Stomach (tissue), 9 donors: Measurements from ENCODE around the gene SLC5A7. TPM values are rescaled to one million over a fixed set of nuclear protein-coding genes. Genes with fewer than 3 reads are reported as not detected.

Experiments used
- DNase-seq, 2 donors: peaks; one replicate each; pipeline versions ENCODE4 v3.0.0 to v3.0.0-alpha.2; 2013 to 2019
- H3K27ac ChIP-seq, 5 donors: fragments of 200-600 bp in 4 of 5; sonication (generic) in 4 of 5; one replicate each; pipeline ENCODE4 v1.5.1; 2013 to 2019; ENCODE audit warnings: mild to moderate bottlenecking in 1 of 5, moderate library complexity in 1 of 5
- H3K27me3 ChIP-seq, 3 donors: fragments of 200-600 bp; sonication (generic); one replicate each; pipeline ENCODE4 v1.5.1; 2017 to 2019; ENCODE audit warnings: mixed run types in 1 of 3
- H3K36me3 ChIP-seq, 4 donors: fragments of 200-600 bp; sonication (generic); 1 replicate in 3 of 4; 2 replicates in 1 of 4; pipeline ENCODE4 v1.5.1; 2016 to 2019
- H3K4me1 ChIP-seq, 4 donors: fragments of 200-600 bp; sonication (generic); one replicate each; pipeline ENCODE4 v1.5.1; 2016 to 2019
- H3K4me3 ChIP-seq, 4 donors: fragments of 200-600 bp; sonication (generic) in 3 of 4; one replicate each; pipeline ENCODE4 v1.5.1; 2016 to 2019; ENCODE audit warnings: mild to moderate bottlenecking in 1 of 4
- H3K9me3 ChIP-seq, 4 donors: fragments of 200-600 bp; sonication (generic); one replicate each; pipeline ENCODE4 v1.5.1; 2016 to 2019
- EP300 ChIP-seq: sonication (generic); formaldehyde crosslinking; IDR thresholded peaks from one replicate; pipeline ENCODE4 v1.6.1; 2017; ENCODE audit warnings: antibody characterized with exemption
- POLR2A ChIP-seq, 4 donors: fragments of 450-650 bp; IDR thresholded peaks; one replicate each; pipeline ENCODE4 v1.6.1; 2016; ENCODE audit warnings: antibody characterized with exemption in 4 of 4, control low read depth in 2 of 4, mild to moderate bottlenecking in 1 of 4, moderate library complexity in 1 of 4
- POLR2AphosphoS5 ChIP-seq, 3 donors: sonication (generic); formaldehyde crosslinking; IDR thresholded peaks; one replicate each; pipeline ENCODE4 v1.6.1; 2016; ENCODE audit warnings: antibody characterized with exemption in 3 of 3
- WGBS, 5 donors: extraction: QIAGEN DNeasy Blood & Tissue Kit in 3 of 5; methylation state at CpG; one replicate each; pipeline versions ENCODE4 v1.1.5 to v1.1.7; 2013 to 2018; 5-methylcytosine and 5-hydroxymethylcytosine counted together
- intact Hi-C: fragments of 100-400 bp; cut with DNase I; formaldehyde crosslinking; loops from one replicate; pipeline ENCODE4 v1.15.1; 2023; ENCODE audit warnings: low total_unique reads
- polyA plus RNA-seq, 3 donors: library from polyadenylated mRNA; stranded (reverse); fragments of 200-250 nt; gene quantifications; one replicate each; pipeline ENCODE4 v1.2.3, GENCODE V29; 2013
- total RNA-seq, 5 donors: library from RNA; depleted of rRNA; stranded (reverse); fragments of >200 nt; gene quantifications; one replicate each; pipeline versions ENCODE4 v1.1.0 to v1.2.3, GENCODE V29; 2014 to 2016
- TF ChIP-seq, protein P1 (sequence below), 7 experiments: fragments of 450-650 bp in 4 of 7; fragments of 200-600 bp in 3 of 7; sonication (generic) in 3 of 7; IDR thresholded peaks; one replicate each; pipeline ENCODE4 v1.5.1; 2016 to 2019; ENCODE audit warnings: antibody characterized with exemption in 7 of 7, control low read depth in 2 of 7, mild to moderate bottlenecking in 1 of 7
- donor health status: healthy with polysubstance abuse.
- donor health status: Bipolar disorder and iron deficiency.
- donor health status: healthy.

SLC5A7 gene
- total and polyA plus RNA-seq, 8 donors = 0.18 to 7.0 (median 0.44) TPM; not detected in 4

DNA sequence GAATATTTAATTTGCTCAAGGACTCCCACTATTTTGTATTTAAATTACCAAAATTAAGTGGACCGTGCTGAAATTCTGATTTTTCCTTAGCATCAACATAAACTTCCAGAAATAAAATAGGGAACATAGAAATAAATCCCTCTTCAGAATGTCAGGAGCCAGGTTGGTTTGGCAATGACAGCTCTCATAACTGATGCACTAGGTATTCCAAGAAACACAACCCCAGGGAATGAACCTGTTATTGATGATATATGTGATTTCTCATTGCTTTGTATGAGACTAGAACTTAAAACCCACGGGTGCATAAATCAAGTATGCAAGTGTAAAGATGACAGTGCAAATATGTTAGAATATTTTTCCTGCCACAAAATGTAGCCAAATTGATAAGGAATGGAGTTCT lies 12.8 kb downstream of the SLC5A7 start:
- Histone ChIP-seq H3K4me3 (no peak overlapping the region), H3K9me3 (peaks cover 0 to 5% (median 0%) of the 10 kb centered on the region in 4 donors), H3K27ac (no peak overlapping the region), H3K36me3 (no peaks in the 10 kb centered on the region), H3K27me3 (no peaks in the 10 kb centered on the region), H3K4me1 (no peaks in the 10 kb centered on the region)
- no peak for DNase-seq
- no peak for TF ChIP-seq POLR2AphosphoS5 (IDR thresholded peaks at IDR 0.05)
- TF ChIP-seq POLR2A (IDR thresholded peaks at IDR 0.05) = no peak
- TF ChIP-seq, protein P1, sequence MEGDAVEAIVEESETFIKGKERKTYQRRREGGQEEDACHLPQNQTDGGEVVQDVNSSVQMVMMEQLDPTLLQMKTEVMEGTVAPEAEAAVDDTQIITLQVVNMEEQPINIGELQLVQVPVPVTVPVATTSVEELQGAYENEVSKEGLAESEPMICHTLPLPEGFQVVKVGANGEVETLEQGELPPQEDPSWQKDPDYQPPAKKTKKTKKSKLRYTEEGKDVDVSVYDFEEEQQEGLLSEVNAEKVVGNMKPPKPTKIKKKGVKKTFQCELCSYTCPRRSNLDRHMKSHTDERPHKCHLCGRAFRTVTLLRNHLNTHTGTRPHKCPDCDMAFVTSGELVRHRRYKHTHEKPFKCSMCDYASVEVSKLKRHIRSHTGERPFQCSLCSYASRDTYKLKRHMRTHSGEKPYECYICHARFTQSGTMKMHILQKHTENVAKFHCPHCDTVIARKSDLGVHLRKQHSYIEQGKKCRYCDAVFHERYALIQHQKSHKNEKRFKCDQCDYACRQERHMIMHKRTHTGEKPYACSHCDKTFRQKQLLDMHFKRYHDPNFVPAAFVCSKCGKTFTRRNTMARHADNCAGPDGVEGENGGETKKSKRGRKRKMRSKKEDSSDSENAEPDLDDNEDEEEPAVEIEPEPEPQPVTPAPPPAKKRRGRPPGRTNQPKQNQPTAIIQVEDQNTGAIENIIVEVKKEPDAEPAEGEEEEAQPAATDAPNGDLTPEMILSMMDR (IDR thresholded peaks at IDR 0.05) = no peak
- no peak for TF ChIP-seq EP300
- 69 to 84% (median 78%) methylated on average over 2 of the region's 2 CpGs for WGBS, 5 donors
- intact Hi-C loops = no loop called here

DNA sequence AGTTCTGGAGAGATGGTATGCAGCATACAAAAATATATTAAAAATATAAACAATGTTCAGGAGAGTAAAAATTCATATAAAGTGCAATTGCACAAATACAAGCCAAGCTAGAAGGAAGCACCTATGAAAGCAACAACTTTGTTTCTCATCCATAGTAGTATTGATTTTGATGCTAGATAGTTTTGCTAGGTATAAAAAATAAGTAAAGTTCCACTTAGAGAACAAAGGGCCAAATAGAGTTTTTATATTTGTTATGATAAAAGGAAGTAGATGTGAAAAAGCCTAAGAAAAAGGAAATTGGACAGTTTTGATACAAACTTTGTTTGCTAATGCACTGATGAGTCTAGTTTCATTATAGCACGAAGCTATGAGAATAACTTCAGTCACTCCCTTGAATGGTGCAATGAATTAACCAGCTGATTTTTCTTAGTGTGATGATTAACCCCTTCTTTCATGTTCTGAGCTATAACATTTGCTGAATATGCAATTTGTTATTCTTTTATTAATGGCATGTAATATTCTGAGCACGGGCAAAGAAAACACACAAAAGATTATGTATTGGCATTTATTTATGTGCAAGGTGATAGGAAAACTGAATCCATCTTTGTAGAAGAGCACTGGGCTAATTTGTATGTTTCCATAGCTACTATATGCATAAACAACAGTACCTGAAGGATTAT lies 24.7 kb downstream of the SLC5A7 start:
- Histone ChIP-seq H3K4me3 (no peak overlapping the region), H3K27ac (no peak overlapping the region), H3K4me1 (no peaks in the 10 kb centered on the region), H3K9me3 (peaks cover 0 to 24% (median 16%) of the 10 kb centered on the region in 4 donors), H3K36me3 (no peaks in the 10 kb centered on the region), H3K27me3 (no peaks in the 10 kb centered on the region)
- no peak for DNase-seq
- TF ChIP-seq POLR2AphosphoS5 (IDR thresholded peaks at IDR 0.05) = no peak
- 59 to 77% (median 74%) methylated on average over 2 of the region's 2 CpGs for WGBS, 5 donors
- intact Hi-C loops = no loop called here

DNA sequence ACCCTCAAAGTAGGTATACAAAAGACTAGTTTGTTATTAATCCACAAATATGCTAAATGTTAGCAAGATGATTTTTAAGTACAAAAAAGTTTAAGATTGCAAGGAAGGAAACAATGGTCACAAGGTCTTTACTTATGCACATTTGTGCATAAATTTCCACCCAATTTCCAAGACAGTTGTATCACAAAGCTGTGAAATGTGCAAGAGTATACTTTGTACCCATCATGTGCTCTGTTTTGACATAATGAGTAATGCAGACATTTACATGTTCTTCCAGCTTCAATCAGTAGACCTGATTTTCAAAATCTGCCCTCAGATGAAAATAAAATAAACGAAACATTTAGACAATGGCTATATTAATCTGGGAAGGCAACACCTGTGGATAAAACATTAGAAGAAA lies 27.0 kb downstream of the SLC5A7 start:
- intact Hi-C loops = no loop called here
- H3K4me3 ChIP-seq = no peak overlapping the region
- TF ChIP-seq, protein P1 (IDR thresholded peaks at IDR 0.05) = no peak
- TF ChIP-seq EP300 (no peak), POLR2A (IDR thresholded peaks at IDR 0.05) (no peak), POLR2AphosphoS5 (IDR thresholded peaks at IDR 0.05) (no peak)
- H3K4me1 ChIP-seq = no peaks in the 10 kb centered on the region
- DNase-seq = no peak
- peaks cover 0 to 24% (median 16%) of the 10 kb centered on the region in 4 donors for H3K9me3 ChIP-seq
- H3K27ac ChIP-seq = no peak overlapping the region
- H3K27me3 ChIP-seq = no peaks in the 10 kb centered on the region
- WGBS, 5 donors = 80 to 90% (median 86%) methylated on average over 1 of the region's 1 CpG
- H3K36me3 ChIP-seq = no peaks in the 10 kb centered on the region

DNA sequence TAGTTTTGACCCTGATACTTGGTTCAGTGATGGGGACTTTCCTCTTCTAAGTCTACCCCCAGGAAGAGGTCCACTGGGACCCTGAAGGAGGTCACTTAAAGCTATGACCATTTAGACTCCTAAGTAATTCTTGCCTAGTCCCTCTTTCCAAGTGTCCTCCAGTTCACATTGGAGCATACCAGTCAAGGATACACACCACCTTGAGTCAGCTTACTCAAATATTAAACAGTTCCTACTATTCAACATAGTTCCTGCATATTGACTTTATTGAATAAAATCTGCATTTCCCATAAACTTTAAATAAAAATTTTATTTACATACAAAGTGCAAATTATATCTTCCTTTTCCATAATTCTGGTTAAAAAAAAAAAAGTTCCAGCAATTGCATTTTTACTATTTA lies 36.3 kb downstream of the SLC5A7 start:
- no peak for DNase-seq
- Histone ChIP-seq H3K36me3 (no peaks in the 10 kb centered on the region), H3K27me3 (no peaks in the 10 kb centered on the region), H3K4me3 (no peak overlapping the region), H3K4me1 (no peaks in the 10 kb centered on the region), H3K27ac (no peak overlapping the region), H3K9me3 (no peaks in the 10 kb centered on the region)
- intact Hi-C loops = no loop called here
- TF ChIP-seq POLR2AphosphoS5 (IDR thresholded peaks at IDR 0.05) (no peak), POLR2A (IDR thresholded peaks at IDR 0.05) (no peak), EP300 (no peak)
- TF ChIP-seq, protein P1 (IDR thresholded peaks at IDR 0.05) = no peak

DNA sequence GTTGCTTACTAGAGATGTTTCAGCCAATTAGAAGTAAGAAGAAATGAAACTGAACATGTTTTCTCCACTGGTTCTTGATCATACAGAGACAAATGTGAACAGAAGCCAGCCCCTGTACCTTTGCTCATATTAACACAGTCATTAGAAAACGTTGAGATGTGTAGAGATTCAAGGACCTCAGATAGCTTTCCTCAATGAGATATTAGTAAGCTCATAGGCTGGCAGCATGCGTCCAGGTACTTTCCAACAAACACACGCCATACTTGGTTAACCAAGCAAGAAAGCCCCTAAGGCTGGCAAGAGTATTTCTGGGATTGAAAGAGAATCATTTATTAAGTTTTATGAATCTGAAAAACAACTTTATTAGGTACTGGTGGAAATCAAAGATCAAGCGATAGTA lies 37.5 kb downstream of the SLC5A7 start:
- no peaks in the 10 kb centered on the region for H3K4me1 ChIP-seq
- 71 to 87% (median 81%) methylated on average over 4 of the region's 4 CpGs for WGBS, 5 donors
- TF ChIP-seq POLR2AphosphoS5 (IDR thresholded peaks at IDR 0.05) = no peak
- H3K27ac ChIP-seq = no peak overlapping the region
- no peak for DNase-seq
- intact Hi-C loops = no loop called here
- no peak overlapping the region for H3K4me3 ChIP-seq
- H3K9me3 ChIP-seq = no peaks in the 10 kb centered on the region
- no peaks in the 10 kb centered on the region for H3K36me3 ChIP-seq
- H3K27me3 ChIP-seq = no peaks in the 10 kb centered on the region
